GM19468 (cell line): ENCODE results near the gene LRMDA.

Experiments used
- ATAC-seq: cut with Tn5 transposase; IDR thresholded peaks from one replicate; pipeline ENCODE4 v1.9.1; 2021; ENCODE audit warnings: mild to moderate bottlenecking, moderate library complexity, moderate number of reproducible peaks; ENCODE audit not compliant: unreplicated experiment; ENCODE audit errors: extremely low read depth

LRMDA gene

DNA sequence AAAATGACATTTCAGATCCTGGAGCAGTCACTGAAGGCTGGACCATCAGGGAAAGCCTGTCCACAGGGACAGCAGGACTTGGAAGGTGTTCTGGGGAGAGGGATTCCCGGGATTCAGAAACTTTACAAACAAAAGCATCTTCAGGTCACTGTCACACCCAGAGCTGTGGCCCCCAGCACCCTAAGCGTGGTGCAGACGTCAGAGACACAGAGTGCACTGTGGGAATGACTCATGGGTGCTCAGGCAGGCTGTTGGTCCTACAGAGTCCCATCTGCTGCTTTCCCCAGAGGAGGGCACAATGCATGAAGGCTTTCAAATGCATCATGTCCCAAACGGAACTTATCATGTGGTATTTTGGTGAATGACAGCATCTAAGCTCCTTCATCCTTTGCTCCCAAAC, 13.1 kb upstream of the LRMDA start:
- no peak for ATAC-seq

- no peak for ATAC-seq
These were observed 12.7 kb upstream of the LRMDA start for GRCh38 chr10:75418712-75419111.

DNA sequence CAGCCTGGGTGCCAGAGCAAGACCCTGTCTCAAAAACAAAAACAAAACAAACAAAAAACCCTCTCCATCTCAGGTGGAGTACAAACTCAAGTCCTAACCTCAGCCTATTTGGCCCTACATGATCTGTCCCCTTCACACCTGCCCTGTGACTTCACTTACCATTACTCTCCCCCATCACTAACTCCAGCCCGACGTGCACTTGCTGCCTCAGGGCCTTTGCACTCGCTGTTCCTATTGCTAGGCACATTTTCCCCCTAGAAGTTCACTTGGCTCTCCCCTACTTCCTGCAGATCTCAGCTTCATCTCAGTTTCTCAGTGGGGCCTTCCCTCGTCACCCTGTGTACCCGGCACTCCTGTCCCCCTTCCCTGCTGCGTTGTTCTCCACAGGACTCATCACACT, 8.5 kb upstream of the LRMDA start:
- ATAC-seq = no peak

- ATAC-seq = no peak
These were observed 6.9 kb upstream of the LRMDA start for GRCh38 chr10:75424571-75424970.

DNA sequence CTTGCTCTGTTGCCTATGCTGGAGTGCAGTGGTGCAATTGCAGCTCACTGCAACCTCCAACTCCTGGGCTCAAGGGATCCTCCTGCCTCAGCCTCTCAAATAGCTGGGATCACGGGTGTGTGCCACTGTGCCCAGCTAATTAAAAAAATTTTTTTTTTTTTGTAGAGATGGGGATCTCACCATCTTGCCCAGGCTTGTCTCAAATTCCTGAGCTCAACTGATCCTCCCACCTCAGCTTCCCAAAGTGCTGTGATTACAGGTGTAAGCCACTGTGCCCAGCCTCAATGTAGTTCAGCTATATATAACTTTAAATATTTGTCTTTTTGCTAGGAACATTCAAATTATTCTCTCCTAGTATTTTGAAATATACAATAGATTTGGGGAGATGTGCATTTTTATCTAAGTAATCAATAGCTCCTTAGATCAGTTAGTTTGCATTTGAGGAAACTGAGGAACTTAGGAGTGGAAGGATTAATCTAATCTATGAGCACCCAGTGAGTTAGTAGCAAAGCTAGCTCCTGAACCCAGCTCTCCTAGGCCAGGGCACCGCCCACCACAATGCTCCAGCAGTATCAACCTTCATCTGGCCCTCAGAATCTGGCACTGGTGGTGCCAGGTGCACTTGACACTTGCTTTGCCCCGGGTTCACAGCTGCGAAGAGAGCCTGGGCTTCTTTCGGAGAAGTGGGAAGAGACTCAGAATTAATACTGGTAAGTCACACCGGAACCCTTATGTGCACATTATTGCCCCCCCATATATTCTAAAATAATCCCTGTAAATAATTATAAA, 5.9 kb upstream of the LRMDA start:
- ATAC-seq = no peak

- no peak for ATAC-seq
These were observed 4.5 kb upstream of the LRMDA start for GRCh38 chr10:75426880-75427279.

DNA sequence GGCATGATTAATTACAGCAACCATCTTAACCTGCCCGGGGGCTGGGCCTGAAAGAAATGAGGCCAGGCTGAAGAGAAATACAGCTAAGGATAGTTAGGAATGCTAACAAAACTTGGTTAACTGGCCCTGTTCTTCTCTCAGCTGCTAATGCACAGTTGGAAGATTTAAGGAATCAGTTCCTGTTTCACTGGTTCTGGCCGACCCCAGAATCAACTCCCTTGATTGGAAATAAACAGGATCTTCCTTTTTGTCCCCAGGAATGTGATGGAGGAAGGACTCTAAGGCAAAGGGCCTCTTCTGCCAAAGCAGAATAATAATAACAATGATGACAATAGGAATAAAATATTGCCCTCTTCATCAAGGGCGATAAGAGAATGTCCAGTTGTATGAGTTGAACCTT, 3.5 kb upstream of the LRMDA start:
- ATAC-seq = no peak

- no peak for ATAC-seq
These were observed 2.8 kb upstream of the LRMDA start for GRCh38 chr10:75428434-75429158.

- ATAC-seq = no peak
These were observed 2.1 kb upstream of the LRMDA start for GRCh38 chr10:75429159-75429827.

- no peak for ATAC-seq
These were observed 1.2 kb upstream of the LRMDA start for GRCh38 chr10:75430000-75430763.

GRCh38 chr10:75432176-75432575, 752 bp downstream of the LRMDA start:
- ATAC-seq = no peak

- no peak for ATAC-seq
These were observed 1.3 kb downstream of the LRMDA start for GRCh38 chr10:75432763-75433162.

DNA sequence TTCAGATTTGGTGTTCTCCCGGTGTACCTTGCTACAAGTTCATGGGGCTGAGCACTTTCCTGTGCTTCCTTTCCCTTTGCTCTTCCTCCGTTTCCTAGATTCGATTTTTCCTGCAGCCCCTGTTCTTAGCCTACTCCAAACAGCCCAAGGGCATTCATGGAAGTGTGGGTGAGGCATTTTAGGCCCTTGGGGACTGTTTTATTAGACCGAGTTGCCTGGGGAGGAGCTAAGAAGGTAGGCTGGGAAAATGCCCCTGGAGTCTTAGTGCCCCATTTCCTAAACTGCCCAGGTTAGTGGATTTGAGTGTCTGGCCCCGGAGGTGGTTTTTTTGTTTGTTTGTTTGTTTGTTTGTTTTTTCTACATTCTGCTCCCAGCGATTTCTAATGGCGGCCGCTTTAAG, 1.8 kb downstream of the LRMDA start:
- ATAC-seq = no peak

- no peak for ATAC-seq
These were observed 2.9 kb downstream of the LRMDA start for GRCh38 chr10:75434291-75434690.

- ATAC-seq = no peak
These were observed 3.9 kb downstream of the LRMDA start for GRCh38 chr10:75435291-75435690.

- no peak for ATAC-seq
These were observed 5.5 kb downstream of the LRMDA start for GRCh38 chr10:75436896-75437295.

DNA sequence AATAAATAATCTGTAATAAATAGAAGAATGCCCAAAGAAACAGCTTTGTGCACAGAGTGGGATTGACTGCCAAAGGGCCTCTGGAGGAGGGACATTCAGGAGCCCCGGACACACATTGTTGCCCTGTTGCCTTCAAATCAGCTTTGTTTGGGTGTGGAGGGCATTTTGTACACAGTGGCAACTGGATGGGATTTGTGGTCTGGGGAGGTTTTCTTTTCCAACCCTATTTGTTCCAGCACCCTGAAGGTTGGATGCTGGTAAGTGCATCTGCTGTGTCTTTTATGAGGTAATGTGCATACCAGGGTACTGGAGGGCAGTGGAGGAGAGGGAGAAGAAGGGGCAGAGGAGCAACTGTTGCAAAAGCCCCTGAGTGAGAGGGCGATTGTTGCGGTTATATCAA, 6.3 kb downstream of the LRMDA start:
- no peak for ATAC-seq

DNA sequence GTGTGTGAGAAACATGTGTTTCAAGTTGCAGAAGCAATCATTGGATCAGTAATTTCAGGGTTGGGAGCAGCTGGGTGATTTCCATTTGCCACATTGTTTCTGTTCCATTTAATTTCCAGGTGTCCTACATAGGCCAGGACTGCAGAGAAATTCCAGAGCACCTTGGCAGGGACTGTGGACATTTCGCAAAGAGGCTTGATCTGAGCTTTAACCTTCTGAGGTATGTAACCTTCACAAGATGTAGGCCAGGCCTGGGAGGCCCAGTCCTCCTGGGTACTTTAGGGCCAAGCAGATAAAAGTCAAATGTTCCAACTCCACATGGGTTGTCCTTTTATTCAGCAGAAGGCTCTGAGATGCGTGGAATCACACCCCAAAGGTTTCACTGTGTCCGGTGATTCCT, 6.9 kb downstream of the LRMDA start:
- no peak for ATAC-seq

DNA sequence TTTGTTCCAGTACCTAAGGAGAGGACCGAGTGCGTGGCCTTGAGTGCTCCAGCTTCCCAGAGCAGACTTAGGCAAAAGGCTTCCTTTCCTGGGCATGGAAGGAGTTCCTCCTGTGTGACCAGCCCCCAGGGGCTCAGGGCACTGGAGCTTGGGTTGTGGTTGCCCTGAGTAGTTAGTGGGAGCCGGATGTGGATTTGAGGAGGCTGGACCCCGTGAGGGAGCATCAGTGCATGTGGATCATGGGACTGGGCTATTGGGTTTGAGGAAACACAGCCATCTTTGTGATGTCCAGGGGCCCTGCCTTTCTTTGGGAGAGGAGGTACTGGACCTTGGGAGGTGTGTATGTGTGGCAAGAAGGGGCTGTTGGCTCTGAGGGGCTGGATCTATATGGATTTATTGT, 8.4 kb downstream of the LRMDA start:
- ATAC-seq = no peak

- no peak for ATAC-seq
These were observed 8.9 kb downstream of the LRMDA start for GRCh38 chr10:75440271-75440793.
